ENCODE data around the gene TRAPPC3L.

- TF ChIP-seq POLR2AphosphoS5 (IDR thresholded peaks at IDR 0.05; ENCODE audit: low read depth, low read length) (no peak), TAF1 (IDR thresholded peaks at IDR 0.05; ENCODE audit: borderline replicate concordance, low read depth, low read length) (no peak)
Measured at GRCh38 chr6:116459927-116460326, 85.6 kb downstream of the TRAPPC3L start.
